ENCODE measurements around the gene CRTC1. TPM values are rescaled to one million over a fixed set of nuclear protein-coding genes. Genes with fewer than 3 reads are reported as not detected.
"Not testable (repeated sequence)": the region's sequence is repeated elsewhere in the genome, so short reads cannot be mapped to it uniquely, and the experiment has no call there.

Gene CRTC1
- total RNA-seq, 4 donors from 2014 or later, result 2.8 to 8.8 (median 3.7) TPM

DNA sequence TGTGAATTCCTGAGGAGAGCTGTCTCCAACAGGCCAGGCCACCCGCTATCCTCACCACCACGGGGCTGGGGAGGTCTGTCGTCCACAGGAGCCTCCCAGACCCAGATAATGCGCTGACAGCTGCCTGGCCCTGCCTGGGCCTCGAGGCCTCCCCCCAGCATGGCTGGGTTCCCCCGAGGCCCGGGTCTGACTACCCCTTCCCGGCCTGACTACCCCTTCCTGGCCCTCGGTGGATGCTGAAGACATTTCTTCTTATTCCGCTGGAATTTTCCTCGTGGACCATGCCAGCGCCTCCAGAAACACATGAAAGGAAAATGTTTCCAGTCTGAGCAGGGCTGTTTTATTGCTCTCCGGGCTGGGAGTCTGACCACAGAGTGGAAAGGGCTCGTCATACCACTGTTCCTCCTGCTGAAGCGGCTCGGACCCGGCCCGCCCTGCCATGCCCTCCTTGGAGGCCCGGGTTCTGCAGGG lies 124.4 kb downstream of the CRTC1 start:
- peak overlapping the region in 1 of 4 donors; percentile 56 for H3K27ac ChIP-seq
- no peak overlapping the region for H3K4me3 ChIP-seq
- in situ Hi-C loops (cut with MboI; ENCODE audit: low sequenced_read_pairs in 4 of 4) (no loop called here), intact Hi-C loops (cut with DNase I; ENCODE audit: low total_unique reads) (no loop called here)
- no peaks in the 10 kb centered on the region for H3K36me3 ChIP-seq
- no peak for TF ChIP-seq POLR2A (IDR thresholded peaks at IDR 0.05)
- TF ChIP-seq, protein P1, sequence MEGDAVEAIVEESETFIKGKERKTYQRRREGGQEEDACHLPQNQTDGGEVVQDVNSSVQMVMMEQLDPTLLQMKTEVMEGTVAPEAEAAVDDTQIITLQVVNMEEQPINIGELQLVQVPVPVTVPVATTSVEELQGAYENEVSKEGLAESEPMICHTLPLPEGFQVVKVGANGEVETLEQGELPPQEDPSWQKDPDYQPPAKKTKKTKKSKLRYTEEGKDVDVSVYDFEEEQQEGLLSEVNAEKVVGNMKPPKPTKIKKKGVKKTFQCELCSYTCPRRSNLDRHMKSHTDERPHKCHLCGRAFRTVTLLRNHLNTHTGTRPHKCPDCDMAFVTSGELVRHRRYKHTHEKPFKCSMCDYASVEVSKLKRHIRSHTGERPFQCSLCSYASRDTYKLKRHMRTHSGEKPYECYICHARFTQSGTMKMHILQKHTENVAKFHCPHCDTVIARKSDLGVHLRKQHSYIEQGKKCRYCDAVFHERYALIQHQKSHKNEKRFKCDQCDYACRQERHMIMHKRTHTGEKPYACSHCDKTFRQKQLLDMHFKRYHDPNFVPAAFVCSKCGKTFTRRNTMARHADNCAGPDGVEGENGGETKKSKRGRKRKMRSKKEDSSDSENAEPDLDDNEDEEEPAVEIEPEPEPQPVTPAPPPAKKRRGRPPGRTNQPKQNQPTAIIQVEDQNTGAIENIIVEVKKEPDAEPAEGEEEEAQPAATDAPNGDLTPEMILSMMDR (IDR thresholded peaks at IDR 0.05 in 4 of 5, conservative IDR thresholded peaks at IDR 0.05 in 1 of 5), result no peak
- peaks cover 13% of the 10 kb centered on the region in 2 donors for H3K4me1 ChIP-seq
- peaks cover 0 to 4% (median 0%) of the 10 kb centered on the region in 3 donors for H3K27me3 ChIP-seq
- no peaks in the 10 kb centered on the region for H3K9me3 ChIP-seq
- DNase-seq, result no peak
- ATAC-seq, result no peak

DNA sequence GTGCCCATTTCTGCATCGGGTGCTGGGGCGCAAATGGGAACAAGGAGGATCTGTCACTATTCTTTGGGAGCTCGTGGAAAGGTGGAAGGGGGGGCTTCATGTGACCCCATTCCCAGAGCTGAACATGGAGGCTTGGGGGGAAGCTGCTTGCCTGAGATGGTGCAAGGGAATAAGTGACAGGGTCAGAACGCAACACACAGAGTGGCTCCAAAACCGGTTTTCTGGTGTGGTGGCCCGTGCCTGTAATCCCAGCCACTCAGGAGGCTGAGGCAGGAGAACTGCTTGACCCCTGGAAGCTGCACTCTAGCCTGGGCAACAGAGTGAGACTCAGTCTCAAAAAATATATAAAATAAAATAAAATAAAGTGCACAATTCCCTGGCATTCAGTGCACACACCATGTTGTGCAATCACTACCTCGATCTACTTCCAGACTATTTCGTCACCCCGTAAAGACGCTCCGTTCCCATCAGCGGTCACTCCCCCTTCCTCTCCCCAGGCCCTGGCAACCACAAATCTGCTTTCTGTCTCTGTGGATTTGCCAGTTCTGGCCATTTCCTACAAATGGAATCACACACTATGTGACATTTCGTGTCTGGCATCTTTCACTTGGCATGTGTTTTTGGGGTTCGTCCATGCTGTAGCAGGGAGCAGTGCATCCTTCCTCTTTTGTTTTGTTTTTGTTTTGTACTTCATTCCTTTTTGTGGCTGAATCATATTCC lies 125.8 kb downstream of the CRTC1 start:
- no peaks in the 10 kb centered on the region for H3K9me3 ChIP-seq
- H3K4me1 ChIP-seq, result peaks cover 13% of the 10 kb centered on the region in 2 donors
- no peaks in the 10 kb centered on the region for H3K36me3 ChIP-seq
- TF ChIP-seq, protein P1 (IDR thresholded peaks at IDR 0.05 in 4 of 5, conservative IDR thresholded peaks at IDR 0.05 in 1 of 5), result no peak
- no peak for TF ChIP-seq POLR2A (IDR thresholded peaks at IDR 0.05)
- DNase-seq, result peak; percentile 77 to 83
- H3K27me3 ChIP-seq, result peaks cover 0 to 2% (median 0%) of the 10 kb centered on the region in 3 donors
- in situ Hi-C loops (cut with MboI; ENCODE audit: low sequenced_read_pairs in 4 of 4) (no loop called here), intact Hi-C loops (cut with DNase I; ENCODE audit: low total_unique reads) (no loop called here)
- H3K27ac ChIP-seq, result peak overlapping the region; percentile 26 to 64 (median 56)
- ATAC-seq, result peak; percentile 95 to 98
- H3K4me3 ChIP-seq, result peak overlapping the region in 1 of 4 donors; percentile 8

DNA sequence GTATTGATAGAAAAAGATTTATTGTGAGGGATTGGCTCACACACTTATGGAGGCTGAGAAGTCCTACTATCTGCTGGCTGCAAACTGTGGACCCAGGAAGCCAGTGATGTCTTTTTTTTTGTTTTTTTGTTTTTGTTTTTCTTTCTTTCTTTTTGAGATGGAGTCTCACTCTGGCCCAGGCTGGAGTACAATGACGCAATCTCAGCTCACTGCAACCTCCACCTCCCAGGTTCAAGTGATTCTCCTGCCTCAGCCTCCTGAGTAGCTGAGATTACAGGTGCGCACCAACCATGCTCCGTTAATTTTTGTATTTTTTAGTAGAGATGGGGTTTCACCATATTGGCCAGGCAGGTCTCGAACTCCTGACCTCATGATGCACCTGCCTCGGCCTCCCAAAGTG lies 128.2 kb downstream of the CRTC1 start:
- H3K4me1 ChIP-seq, result peaks cover 13% of the 10 kb centered on the region in 2 donors
- ATAC-seq; H3K4me3 ChIP-seq; H3K27ac ChIP-seq; intact Hi-C loops (cut with DNase I; ENCODE audit: low total_unique reads); in situ Hi-C loops (cut with MboI; ENCODE audit: low sequenced_read_pairs in 4 of 4); DNase-seq; H3K36me3 ChIP-seq; H3K27me3 ChIP-seq; H3K9me3 ChIP-seq: not testable (repeated sequence)

DNA sequence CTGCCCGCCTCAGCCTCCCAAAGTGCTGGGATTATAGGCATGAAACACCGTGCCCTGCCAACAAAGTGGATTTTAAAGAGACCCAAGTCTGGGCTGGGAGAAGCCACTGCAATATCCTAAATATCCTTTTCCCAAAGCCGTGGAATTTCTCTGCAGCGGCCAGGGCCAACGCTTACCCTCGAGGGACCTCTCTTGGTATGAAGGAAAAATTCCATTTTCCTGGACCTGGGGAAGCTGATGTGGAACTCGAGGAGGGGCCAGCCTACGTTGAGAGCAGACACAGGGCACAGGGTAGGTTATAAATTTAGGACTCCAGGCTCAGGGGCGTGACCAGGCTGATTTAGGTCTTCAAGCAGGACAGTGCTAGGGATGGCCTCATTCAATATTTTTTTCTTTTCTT lies 130.6 kb downstream of the CRTC1 start:
- H3K27ac ChIP-seq, result no peak overlapping the region
- H3K9me3 ChIP-seq, result no peaks in the 10 kb centered on the region
- no peaks in the 10 kb centered on the region for H3K36me3 ChIP-seq
- no peak overlapping the region for H3K4me3 ChIP-seq
- in situ Hi-C loops (cut with MboI; ENCODE audit: low sequenced_read_pairs in 4 of 4) (no loop called here), intact Hi-C loops (cut with DNase I; ENCODE audit: low total_unique reads) (no loop called here)
- H3K27me3 ChIP-seq, result peaks cover 0 to 2% (median 0%) of the 10 kb centered on the region in 3 donors
- TF ChIP-seq, protein P1 (IDR thresholded peaks at IDR 0.05 in 4 of 5, conservative IDR thresholded peaks at IDR 0.05 in 1 of 5), result no peak
- no peak for TF ChIP-seq POLR2A (IDR thresholded peaks at IDR 0.05)
- H3K4me1 ChIP-seq, result peaks cover 8 to 9% of the 10 kb centered on the region in 2 donors
- DNase-seq (peak in 1 of 2 donors; percentile 37), ATAC-seq (no peak)

DNA sequence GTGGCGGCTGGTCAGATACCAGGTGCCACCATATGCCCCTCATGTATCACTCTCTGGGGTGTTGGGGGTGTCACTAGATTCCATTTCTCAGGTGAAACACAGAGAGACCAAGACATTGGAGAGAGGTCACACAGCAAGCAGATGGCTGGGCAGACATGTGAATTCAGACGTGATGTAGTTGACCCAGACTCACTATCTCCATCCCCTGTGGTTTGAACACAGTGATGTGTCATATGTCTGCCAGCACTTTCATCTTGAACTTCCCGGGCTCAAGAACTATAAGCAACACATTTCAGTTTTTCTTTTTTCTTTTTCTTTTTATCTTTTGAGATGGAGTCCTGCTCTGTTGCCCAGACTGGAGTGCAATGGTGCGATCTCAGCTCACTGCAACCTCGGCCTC lies 132.2 kb downstream of the CRTC1 start:
- DNase-seq (no peak), ATAC-seq (no peak)
- Histone ChIP-seq H3K9me3 (no peaks in the 10 kb centered on the region), H3K27ac (no peak overlapping the region), H3K36me3 (no peaks in the 10 kb centered on the region), H3K27me3 (peaks cover 0 to 2% (median 0%) of the 10 kb centered on the region in 3 donors), H3K4me1 (no peaks in the 10 kb centered on the region), H3K4me3 (no peak overlapping the region)
- in situ Hi-C loops (cut with MboI; ENCODE audit: low sequenced_read_pairs in 4 of 4), result no loop called here
- TF ChIP-seq, protein P1 (IDR thresholded peaks at IDR 0.05 in 4 of 5, conservative IDR thresholded peaks at IDR 0.05 in 1 of 5), result no peak
- TF ChIP-seq POLR2A (IDR thresholded peaks at IDR 0.05), result no peak
- intact Hi-C loops (cut with DNase I; ENCODE audit: low total_unique reads), result no loop called here

DNA sequence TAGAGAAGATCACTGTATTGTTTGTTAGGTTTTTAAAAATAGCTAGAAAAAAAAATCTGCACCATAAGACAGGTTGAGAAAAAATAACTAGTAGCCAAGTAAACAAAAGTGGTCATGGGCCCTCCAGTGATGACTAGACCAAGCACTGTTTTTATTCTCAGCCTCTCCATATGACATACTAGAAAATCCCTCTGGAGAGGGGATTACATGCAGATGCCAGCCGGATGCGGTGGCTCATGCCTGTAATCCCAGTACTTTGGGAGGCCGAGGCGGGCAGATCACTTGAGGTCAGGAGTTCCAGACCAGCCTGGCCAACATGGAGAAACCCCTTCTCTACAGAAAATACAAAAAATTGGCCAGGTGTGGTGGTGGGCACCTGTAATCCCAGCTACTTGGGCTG lies 133.2 kb downstream of the CRTC1 start:
- in situ Hi-C loops (cut with MboI; ENCODE audit: low sequenced_read_pairs in 4 of 4), result not testable (repeated sequence)

More for the DNA sequence above, 133.2 kb downstream of the CRTC1 start:
- ATAC-seq; H3K27ac ChIP-seq; intact Hi-C loops (cut with DNase I; ENCODE audit: low total_unique reads); H3K9me3 ChIP-seq; H3K4me3 ChIP-seq; H3K27me3 ChIP-seq; H3K4me1 ChIP-seq; DNase-seq; H3K36me3 ChIP-seq: not testable (repeated sequence)
